Activated CD8-positive, alpha-beta memory T cell treated with anti-CD3 and anti-CD28 coated beads for 48 hours (primary cell): Measurements from ENCODE around the gene USP15.
"Not testable (repeated sequence)": the region's sequence is repeated elsewhere in the genome, so short reads cannot be mapped to it uniquely, and the experiment has no call there.

Source experiments
- DNase-seq, 3 experiments: peaks; one replicate each; pipeline ENCODE4 v3.0.0-alpha.2; 2020; ENCODE audit warnings: low read depth in 2 of 3, low spot score in 2 of 3

The USP15 gene

GRCh38 chr12:62438098-62438692, 178.0 kb downstream of the USP15 start:
- DNase-seq = peak in 1 of 3 experiments; percentile 15

DNA sequence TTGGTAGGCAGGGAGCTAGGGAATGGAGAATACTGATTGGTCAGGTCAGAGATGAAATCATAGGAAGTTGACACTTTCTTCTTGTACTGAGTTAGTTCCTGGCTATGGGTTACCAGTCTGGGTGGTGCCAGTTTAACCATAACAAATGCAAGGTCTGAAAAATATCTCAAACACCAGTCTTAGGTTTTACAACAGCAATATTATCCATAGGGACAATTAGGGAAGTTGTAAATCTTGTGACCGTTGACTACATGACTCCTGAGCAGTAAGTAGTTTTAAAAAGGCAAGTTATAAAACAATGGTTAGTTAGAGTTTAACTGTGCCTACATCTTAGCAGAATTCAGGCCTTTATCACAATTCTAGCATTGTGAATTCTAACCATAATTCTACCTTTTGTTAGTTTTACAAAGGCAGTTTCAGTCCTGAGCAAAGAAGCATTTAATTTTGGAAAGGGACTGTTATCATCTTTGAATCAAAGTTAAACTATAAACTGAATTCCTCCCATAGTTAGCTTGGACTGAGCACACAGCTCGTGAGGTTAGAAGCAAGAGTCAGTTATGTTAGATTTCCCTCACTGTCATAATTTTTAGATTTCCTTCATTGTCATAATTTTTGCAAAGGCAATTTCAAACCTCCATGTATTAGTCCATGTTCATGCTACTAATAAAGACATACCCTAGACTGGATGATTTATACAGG, 186.7 kb downstream of the USP15 start:
- no peak for DNase-seq

- no peak for DNase-seq
These were observed 188.2 kb downstream of the USP15 start for GRCh38 chr12:62448436-62448835.

DNA sequence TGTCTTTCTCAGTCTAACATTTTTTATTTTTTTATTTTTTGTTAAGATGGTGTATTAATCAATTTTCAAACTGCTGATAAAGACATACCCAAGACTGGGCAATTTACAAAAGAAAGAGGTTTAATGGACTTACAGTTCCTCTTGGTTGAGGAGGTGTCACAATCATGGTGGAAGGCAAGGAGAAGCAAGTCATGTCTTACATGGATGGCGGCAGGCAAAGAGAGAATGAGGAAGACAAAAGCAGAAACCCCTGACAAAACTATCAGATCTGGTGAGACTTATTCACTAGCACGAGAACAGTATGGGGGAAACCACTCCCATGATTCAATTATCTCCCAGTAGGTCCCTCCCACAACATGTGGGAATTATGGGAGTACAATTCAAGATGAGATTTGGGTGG, 195.2 kb downstream of the USP15 start:
- DNase-seq = not testable (repeated sequence)

DNA sequence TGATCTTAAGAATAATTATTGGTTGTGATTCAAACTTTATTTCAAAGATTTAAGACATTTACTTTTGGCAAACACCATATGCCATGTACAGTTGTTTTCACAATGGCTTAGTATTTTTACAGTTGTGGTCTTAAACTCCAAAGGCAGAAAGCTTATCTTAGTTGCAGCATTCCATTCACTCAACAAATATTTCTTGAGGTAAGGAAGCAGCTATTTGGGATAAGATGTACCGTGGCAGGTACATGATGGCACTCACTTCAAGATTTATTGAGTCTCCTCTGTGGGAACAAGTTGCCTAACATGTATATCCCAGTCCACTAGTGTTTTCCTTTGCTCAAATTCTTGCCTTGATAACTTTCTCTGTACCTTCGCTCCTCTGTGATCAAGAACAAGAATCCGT, 198.4 kb downstream of the USP15 start:
- DNase-seq = no peak

DNA sequence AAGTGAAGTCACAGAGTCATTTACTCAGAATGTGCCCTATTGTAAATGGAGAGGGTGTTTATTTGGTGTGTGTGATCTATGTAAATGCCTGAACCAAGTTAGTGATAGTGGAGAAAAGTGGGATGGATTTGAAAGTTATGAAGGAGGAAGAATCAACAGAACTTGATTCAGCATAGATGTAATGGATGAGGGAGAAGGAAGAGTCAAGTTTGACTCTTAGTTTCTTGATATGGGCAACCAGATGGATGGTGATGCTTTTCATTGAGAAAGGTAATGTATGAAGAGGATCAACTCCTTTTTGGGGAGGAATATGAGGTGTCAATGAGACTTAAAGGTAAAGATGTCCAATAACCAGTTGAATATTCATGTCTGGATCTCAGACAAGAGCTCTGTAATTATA, 199.8 kb downstream of the USP15 start:
- DNase-seq = no peak

DNA sequence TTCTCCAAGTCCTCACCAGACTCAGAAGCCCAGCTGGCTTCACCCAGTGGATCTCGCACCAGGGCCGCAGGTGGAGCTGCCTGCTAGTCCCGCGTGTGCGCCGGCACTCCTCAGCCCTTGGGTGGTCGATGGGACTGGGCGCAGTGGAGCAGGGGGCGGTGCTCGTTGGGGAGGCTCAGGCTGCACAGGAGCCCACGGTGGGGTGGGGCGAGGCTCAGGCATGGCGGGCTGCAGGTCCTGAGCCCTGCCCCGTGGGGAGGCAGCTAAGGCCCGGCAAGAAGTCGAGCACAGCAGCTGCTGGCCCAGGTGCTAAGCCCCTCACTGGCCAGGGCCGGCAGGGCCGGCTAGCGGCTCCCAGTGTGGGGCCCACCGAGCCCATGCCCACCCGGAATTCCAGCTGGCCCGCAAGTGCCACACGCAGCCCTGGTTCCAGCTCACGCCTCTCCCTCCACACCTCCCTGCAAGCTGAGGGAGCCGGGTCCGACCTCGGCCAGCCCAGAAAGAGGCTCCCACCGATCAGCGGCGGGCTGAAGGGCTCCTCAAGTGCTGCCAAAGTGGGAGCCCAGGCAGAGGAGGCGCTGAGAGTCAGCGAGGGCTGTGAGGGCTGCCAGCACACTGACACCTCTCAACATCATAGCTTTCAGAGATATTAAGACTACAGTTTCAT, 201.1 kb downstream of the USP15 start:
- DNase-seq = not testable (repeated sequence)

DNA sequence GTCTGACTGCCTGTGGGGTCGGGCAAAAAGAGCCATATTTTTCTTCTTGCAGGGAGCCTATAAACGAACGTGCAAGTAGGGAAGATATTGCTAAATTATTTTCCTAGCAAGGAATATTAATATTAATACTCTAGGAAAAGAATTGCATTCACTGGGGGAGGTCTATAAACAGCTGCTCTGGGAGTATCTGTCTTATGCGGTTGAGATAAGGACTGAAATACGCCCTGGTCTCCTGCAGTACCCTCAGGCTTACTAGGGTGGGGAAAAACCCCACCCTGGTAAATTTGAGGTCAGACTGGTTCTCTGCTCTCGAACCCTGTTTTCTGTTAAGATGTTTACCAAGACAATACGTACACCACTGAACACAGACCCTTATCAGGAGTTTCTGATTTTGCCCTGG, 203.0 kb downstream of the USP15 start:
- DNase-seq = not testable (repeated sequence)
